Left renal pelvis (tissue), 4 donors: ENCODE measurements around the gene ARL5B. TPM values are rescaled to one million over a fixed set of nuclear protein-coding genes. Genes with fewer than 3 reads are reported as not detected.

Source experiments
- DNase-seq, 4 donors: peaks; one replicate each; pipeline ENCODE4 v3.0.0-alpha.2; 2013; ENCODE audit warnings: low read depth in 4 of 4, low spot score in 3 of 4
- polyA plus RNA-seq, 4 donors: library from polyadenylated mRNA; unstranded; fragments of 120-200 nt; gene quantifications; one replicate each; pipeline ENCODE4 v1.2.1, GENCODE V29; 2013; ENCODE audit not compliant: insufficient read length in 4 of 4

ARL5B gene
- polyA plus RNA-seq, 4 donors, result 43.2 to 54.9 (median 48.4) TPM

- DNase-seq, result no peak
These were observed 40.9 kb downstream of the ARL5B start for GRCh38 chr10:18699849-18700840.

GRCh38 chr10:18703521-18703920 is 44.3 kb downstream of the ARL5B start:
- no peak for DNase-seq

DNA sequence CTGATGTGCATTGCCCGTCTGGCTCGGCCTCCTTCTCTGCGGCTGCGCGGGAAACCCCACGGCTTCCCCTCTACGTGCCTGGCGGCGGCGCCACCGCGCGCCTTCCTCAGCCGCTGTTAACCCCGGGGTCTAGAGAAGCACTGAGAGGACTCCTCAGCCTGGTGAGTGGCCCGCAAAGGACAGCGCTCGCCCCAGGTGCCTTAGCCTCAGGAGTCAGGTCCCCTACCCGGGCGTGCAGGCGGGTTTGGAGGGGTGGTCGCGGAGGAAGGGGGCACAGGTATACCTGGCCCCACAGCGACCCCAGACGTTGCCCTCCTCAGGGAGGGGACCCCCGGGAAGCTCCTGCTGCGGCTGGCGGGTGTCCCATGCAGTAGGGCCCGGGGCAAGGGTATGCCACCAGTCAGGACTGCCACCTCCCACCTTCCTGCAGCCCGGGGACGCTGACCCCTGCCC is 51.0 kb downstream of the ARL5B start:
- DNase-seq, result no peak

GRCh38 chr10:18713077-18713476 is 53.8 kb downstream of the ARL5B start:
- no peak for DNase-seq

DNA sequence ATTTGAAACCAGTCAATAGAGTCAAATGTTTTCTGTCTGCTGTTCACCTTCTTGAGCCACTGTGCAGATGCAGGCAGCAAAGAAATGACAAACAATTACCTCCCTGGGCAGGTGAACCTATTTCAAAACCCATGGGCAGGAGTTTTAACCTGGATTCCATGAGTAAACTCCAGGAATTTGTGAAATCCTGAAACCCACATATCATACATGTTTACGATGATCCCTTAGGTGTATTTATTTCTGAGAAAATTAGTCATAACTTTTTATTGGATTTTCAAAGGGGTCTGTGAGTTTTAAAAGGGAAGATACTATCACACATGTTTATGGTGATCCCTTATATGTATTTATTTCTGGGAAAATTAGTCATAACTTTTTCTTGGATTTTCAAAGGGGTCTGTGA is 59.8 kb downstream of the ARL5B start:
- DNase-seq, result no peak

DNA sequence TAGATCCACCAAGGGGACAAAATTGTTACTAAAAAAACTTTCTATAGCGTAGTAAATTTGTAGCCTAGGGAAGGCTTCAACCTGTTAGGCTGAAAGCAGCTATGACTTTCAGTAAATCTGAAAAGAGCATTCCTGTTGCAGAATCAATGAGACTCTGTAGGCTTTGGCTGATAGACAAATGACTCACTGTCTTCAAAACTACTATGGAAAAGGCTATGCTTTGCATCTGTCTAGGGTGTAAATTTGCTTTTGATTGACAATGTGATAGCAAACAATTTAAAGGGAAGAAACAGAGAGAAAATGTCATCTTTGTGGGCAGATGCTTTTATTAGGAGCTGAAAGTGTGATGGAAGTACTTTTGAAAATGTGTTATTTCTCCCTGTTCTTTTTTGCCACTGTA is 60.6 kb downstream of the ARL5B start:
- DNase-seq, result no peak

- DNase-seq, result no peak
These were observed 61.8 kb downstream of the ARL5B start for GRCh38 chr10:18721067-18721466.

GRCh38 chr10:18723801-18724200 is 64.6 kb downstream of the ARL5B start:
- DNase-seq, result no peak

Other genes starting within 250 kb of the ARL5B start
- 10 to 100 TPM; 17.7 to 41.0 (median 23.1) TPM for gene NSUN6, start 7.8 kb upstream of the ARL5B start, polyA plus RNA-seq